Naive thymus-derived CD4-positive, alpha-beta T cell (primary cell): ENCODE results near the gene COL4A5. TPM values are rescaled to one million over a fixed set of nuclear protein-coding genes. Genes with fewer than 3 reads are reported as not detected.
"Not testable (repeated sequence)": the region's sequence is repeated elsewhere in the genome, so short reads cannot be mapped to it uniquely, and the experiment has no call there.

ENCODE experiments used
- ATAC-seq: fragments of 150-1000 bp; cut with Tn5 transposase; 2 replicates; pipeline ENCODE4 v1.10.0; 2021; ENCODE audit warnings: mild to moderate bottlenecking, moderate library complexity
- CTCF ChIA-PET: fragments of 350-600 bp; sonication (Branson Sonifier 250); formaldehyde crosslinking; loops from one replicate; lab custom pipeline; 2021; ENCODE audit warnings: antibody characterized with exemption; lab: Charles Lee
- POLR2A ChIA-PET: fragments of 350-600 bp; sonication (Branson Sonifier 250); formaldehyde crosslinking; loops from one replicate; lab custom pipeline; 2021; ENCODE audit warnings: antibody characterized with exemption, inconsistent platforms; lab: Charles Lee
- DNase-seq, 9 donors: peaks; one replicate each; pipeline versions ENCODE4 v3.0.0 to v3.0.0-alpha.2; 2020 to 2022; ENCODE audit warnings: mixed read lengths in 1 of 9
- H3K27ac ChIP-seq: one replicate; pipeline ENCODE4 v1.7.0; 2013; ENCODE audit warnings: mild to moderate bottlenecking, low read depth, low read length, moderate library complexity
- H3K27me3 ChIP-seq, 2 donors: one replicate each; pipeline ENCODE4 v1.7.0; 2013; ENCODE audit warnings: low read length in 2 of 2, mild to moderate bottlenecking in 2 of 2, moderate library complexity in 2 of 2; ENCODE audit not compliant: control insufficient read depth in 2 of 2, insufficient read depth in 2 of 2
- H3K36me3 ChIP-seq, 3 experiments: 1 replicate in 2 of 3; 2 replicates in 1 of 3; pipeline ENCODE4 v1.7.0; 2013; ENCODE audit warnings: low read length in 3 of 3, mild to moderate bottlenecking in 3 of 3, moderate library complexity in 1 of 3; ENCODE audit not compliant: insufficient read depth in 3 of 3, control insufficient read depth in 2 of 3
- H3K4me1 ChIP-seq, 2 donors: one replicate each; pipeline ENCODE4 v1.7.0; 2013; ENCODE audit warnings: low read length in 2 of 2, mild to moderate bottlenecking in 2 of 2, moderate library complexity in 1 of 2; ENCODE audit not compliant: control insufficient read depth in 2 of 2, insufficient read depth in 2 of 2
- H3K4me3 ChIP-seq: 2 replicates; pipeline ENCODE4 v1.7.0; 2013; ENCODE audit warnings: mild to moderate bottlenecking, low read length
- H3K9me3 ChIP-seq, 3 experiments: 1 replicate in 2 of 3; 2 replicates in 1 of 3; pipeline ENCODE4 v1.7.0; 2013; ENCODE audit warnings: low read length in 3 of 3; ENCODE audit not compliant: control insufficient read depth in 2 of 3
- H3K27ac Mint-ChIP-seq, 9 donors: one replicate each; pipeline ENCODE4 v1.8.0; 2020 to 2022; ENCODE audit warnings: mixed read lengths in 9 of 9, mild to moderate bottlenecking in 8 of 9, moderate library complexity in 5 of 9, inconsistent platforms in 2 of 9
- H3K27me3 Mint-ChIP-seq, 5 donors: one replicate each; pipeline ENCODE4 v1.8.0; 2021 to 2022; ENCODE audit warnings: mixed read lengths in 5 of 5, mild to moderate bottlenecking in 1 of 5
- H3K36me3 Mint-ChIP-seq, 5 donors: one replicate each; pipeline ENCODE4 v1.8.0; 2020 to 2022; ENCODE audit warnings: mixed read lengths in 5 of 5, mild to moderate bottlenecking in 3 of 5, inconsistent platforms in 1 of 5
- H3K4me1 Mint-ChIP-seq, 7 donors: one replicate each; pipeline ENCODE4 v1.8.0; 2020 to 2022; ENCODE audit warnings: mixed read lengths in 7 of 7, mild to moderate bottlenecking in 3 of 7, inconsistent platforms in 1 of 7
- H3K4me3 Mint-ChIP-seq, 10 donors: one replicate each; pipeline ENCODE4 v1.8.0; 2020 to 2022; ENCODE audit warnings: mild to moderate bottlenecking in 10 of 10, mixed read lengths in 10 of 10, moderate library complexity in 6 of 10, inconsistent platforms in 2 of 10
- H3K9me3 Mint-ChIP-seq, 11 donors: one replicate each; pipeline ENCODE4 v1.8.0; 2020 to 2022; ENCODE audit warnings: mixed read lengths in 11 of 11, mild to moderate bottlenecking in 4 of 11, inconsistent platforms in 1 of 11, moderate library complexity in 1 of 11
- intact Hi-C, 2 donors: fragments of 100-400 bp; cut with micrococcal nuclease; formaldehyde crosslinking; loops; one replicate each; pipeline ENCODE4 v1.15.1; 2023
- polyA plus RNA-seq, 2 donors: library from polyadenylated mRNA; unstranded; fragments of 300-500 nt; fragmentation: Illumina TruSeq; gene quantifications; one replicate each; pipeline ENCODE4 v1.2.3, GENCODE V29; 2021
- total RNA-seq, 6 experiments: library from RNA in 5 of 6; stranded (reverse) in 5 of 6; gene quantifications; 1 replicate in 5 of 6; 2 replicates in 1 of 6; pipeline ENCODE4 v1.2.3 and lab custom pipeline; 2021 to 2026

COL4A5 gene
- total and polyA plus RNA-seq, 7 experiments from 2014 or later = not detected

DNA sequence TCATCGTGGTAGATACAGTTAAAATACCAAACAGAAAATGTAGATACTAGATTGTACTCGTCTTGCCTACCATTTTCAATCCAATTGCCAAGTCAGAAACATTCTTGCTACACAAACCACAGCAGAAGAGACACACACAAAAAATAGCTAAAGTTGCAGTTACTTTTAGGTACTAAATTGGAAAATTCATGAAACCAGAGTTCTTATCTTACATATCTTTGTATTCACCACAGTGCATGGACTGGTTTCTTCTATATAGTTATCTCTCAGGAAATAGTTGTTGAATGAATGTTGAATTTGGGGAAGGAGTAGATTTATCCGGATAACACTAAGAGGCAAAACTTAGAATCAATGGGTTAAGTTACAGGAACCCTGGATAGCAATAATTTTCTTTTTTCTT, 14.2 kb downstream of the COL4A5 start:
- no peak overlapping the region for H3K4me3 ChIP-seq
- no peaks in the 10 kb centered on the region for H3K36me3 Mint-ChIP-seq
- intact Hi-C loops = no loop called here
- H3K27ac ChIP-seq = no peak overlapping the region
- H3K36me3 ChIP-seq = no peaks in the 10 kb centered on the region
- no peak overlapping the region for H3K27ac Mint-ChIP-seq
- no peaks in the 10 kb centered on the region for H3K9me3 ChIP-seq
- ChIA-PET POLR2A (no interaction called here), CTCF (no interaction called here)
- H3K4me1 Mint-ChIP-seq = no peaks in the 10 kb centered on the region
- H3K9me3 Mint-ChIP-seq = no peaks in the 10 kb centered on the region
- ATAC-seq (no peak), DNase-seq (no peak)
- no peaks in the 10 kb centered on the region for H3K4me1 ChIP-seq
- no peak overlapping the region for H3K4me3 Mint-ChIP-seq
- H3K27me3 ChIP-seq = no peaks in the 10 kb centered on the region
- H3K27me3 Mint-ChIP-seq = no peaks in the 10 kb centered on the region

DNA sequence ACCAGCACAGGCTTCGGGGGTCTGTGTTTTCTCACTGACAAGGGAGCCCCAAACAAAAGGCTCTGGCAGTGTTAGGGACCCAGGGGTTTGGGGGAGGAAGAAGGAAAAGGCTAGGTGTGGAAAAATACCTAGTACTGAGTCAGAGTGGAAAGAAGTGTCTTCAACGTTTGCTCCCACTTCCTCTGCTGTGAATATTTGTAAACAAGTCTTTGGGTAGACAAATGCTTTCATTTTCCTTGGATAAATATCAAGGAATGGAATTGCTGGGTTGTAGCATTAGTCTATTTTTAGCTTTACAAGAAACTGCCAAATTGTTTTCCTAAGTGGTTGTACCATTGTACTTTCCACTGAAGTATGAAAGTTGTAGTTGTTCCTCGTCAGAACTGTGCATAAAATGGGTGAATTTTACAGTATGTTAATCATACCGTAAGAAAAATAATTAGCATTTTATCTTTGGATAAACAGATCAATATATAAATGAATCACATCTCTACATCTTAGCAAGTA, 17.4 kb downstream of the COL4A5 start:
- Mint-ChIP-seq H3K9me3 (no peaks in the 10 kb centered on the region), H3K27ac (no peak overlapping the region), H3K27me3 (no peaks in the 10 kb centered on the region), H3K36me3 (no peaks in the 10 kb centered on the region), H3K4me3 (no peak overlapping the region), H3K4me1 (no peaks in the 10 kb centered on the region)
- Histone ChIP-seq H3K9me3 (no peaks in the 10 kb centered on the region), H3K27me3 (no peaks in the 10 kb centered on the region), H3K36me3 (no peaks in the 10 kb centered on the region), H3K4me3 (no peak overlapping the region), H3K4me1 (no peaks in the 10 kb centered on the region), H3K27ac (no peak overlapping the region)
- intact Hi-C loops = no loop called here
- POLR2A ChIA-PET = no interaction called here
- no peak for ATAC-seq
- CTCF ChIA-PET = no interaction called here
- DNase-seq = no peak

DNA sequence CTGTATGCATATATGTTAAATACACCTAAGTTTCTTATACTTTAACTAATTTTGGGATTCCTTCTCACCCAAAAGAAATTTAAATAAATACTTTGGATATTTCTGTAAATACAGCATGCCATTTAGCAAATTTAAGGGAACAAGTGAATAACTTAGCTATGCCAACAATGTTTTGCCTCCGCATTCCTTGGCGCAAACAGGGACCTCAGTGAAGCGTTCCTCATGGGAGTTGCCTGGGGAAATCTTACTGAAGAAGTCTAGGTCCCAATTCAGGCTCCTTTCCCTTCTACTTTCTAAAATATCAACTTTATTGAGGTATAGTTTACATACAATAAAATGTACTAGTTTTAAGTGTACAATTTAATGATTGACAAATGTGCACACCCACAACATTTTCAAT, 25.0 kb downstream of the COL4A5 start:
- Histone ChIP-seq H3K9me3 (no peaks in the 10 kb centered on the region), H3K27ac (no peak overlapping the region), H3K36me3 (no peaks in the 10 kb centered on the region), H3K27me3 (no peaks in the 10 kb centered on the region), H3K4me3 (no peak overlapping the region), H3K4me1 (no peaks in the 10 kb centered on the region)
- Mint-ChIP-seq H3K27me3 (no peaks in the 10 kb centered on the region), H3K9me3 (no peaks in the 10 kb centered on the region), H3K4me3 (no peak overlapping the region), H3K4me1 (no peaks in the 10 kb centered on the region), H3K27ac (no peak overlapping the region), H3K36me3 (no peaks in the 10 kb centered on the region)
- POLR2A ChIA-PET = no interaction called here
- ATAC-seq (no peak), DNase-seq (no peak)
- intact Hi-C loops = no loop called here
- CTCF ChIA-PET = no interaction called here

DNA sequence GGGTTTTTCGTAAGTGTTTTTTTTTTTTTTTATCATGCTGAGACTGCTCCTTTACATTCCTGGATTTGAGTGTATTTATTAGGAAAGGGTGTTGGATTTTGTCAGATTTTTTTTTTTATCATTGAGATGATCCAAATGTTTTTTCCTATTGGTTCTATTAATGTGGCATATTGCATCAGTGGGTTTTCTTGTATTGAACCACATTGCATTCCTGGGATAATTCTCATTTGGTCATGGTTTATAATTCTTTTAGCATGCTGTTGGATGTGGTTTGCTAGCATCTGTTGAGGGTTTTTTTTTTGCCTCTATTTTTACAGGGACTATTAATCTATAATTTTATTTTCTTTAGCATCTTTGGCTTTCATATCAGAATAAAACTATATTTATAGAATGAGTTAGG, 28.8 kb downstream of the COL4A5 start:
- H3K4me1 Mint-ChIP-seq = no peaks in the 10 kb centered on the region
- H3K27ac Mint-ChIP-seq = no peak overlapping the region
- no peaks in the 10 kb centered on the region for H3K36me3 Mint-ChIP-seq
- Histone ChIP-seq H3K4me1 (no peaks in the 10 kb centered on the region), H3K27me3 (no peaks in the 10 kb centered on the region), H3K27ac (no peak overlapping the region), H3K36me3 (no peaks in the 10 kb centered on the region), H3K4me3 (no peak overlapping the region), H3K9me3 (no peaks in the 10 kb centered on the region)
- H3K9me3 Mint-ChIP-seq = peaks cover 0 to 4% (median 0%) of the 10 kb centered on the region in 11 donors
- ChIA-PET POLR2A (no interaction called here), CTCF (no interaction called here)
- ATAC-seq (no peak), DNase-seq (no peak)
- no peaks in the 10 kb centered on the region for H3K27me3 Mint-ChIP-seq
- intact Hi-C loops = no loop called here
- no peak overlapping the region for H3K4me3 Mint-ChIP-seq

DNA sequence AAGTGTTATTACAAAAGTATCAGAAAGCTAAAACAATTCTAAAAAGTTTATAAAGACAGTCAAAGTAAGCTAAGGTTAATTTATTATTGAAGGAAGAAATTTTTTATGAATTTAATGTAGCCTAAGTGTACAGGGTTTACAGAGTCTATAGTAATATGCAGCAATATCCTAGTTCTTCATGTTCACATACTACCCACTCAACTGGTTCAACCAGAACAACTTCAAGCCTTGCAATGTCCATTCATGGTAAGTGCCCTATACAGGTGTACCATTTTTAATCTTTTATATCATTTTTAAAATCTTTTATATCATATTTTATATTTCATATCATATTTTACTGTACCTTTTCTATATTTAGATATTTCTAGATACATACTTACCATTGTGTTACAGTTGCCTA, 34.3 kb downstream of the COL4A5 start:
- H3K27me3 Mint-ChIP-seq = no peaks in the 10 kb centered on the region
- intact Hi-C loops = no loop called here
- POLR2A ChIA-PET = no interaction called here

DNA sequence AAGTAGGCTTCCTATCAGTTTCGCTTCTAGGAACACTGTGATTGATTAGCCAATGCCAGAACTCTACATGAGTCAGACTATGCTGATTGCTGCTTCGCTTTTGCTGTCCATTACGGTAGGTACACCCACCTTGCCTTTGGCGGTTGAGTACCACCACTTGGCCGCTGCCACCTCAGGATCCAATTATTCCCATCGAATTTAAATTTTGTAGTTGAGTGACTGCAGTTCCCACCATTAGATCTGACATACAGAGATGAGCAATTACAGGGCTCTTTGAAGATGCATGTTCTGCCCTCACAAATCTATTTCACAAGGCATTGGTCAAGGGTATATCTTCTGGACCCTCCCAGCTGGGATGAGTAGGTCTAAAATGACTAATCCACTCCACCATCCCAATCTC, 41.9 kb downstream of the COL4A5 start:
- H3K4me3 Mint-ChIP-seq, ATAC-seq, H3K36me3 ChIP-seq, H3K27me3 Mint-ChIP-seq, H3K9me3 Mint-ChIP-seq, H3K9me3 ChIP-seq, POLR2A ChIA-PET, H3K27ac ChIP-seq, H3K4me3 ChIP-seq, H3K27ac Mint-ChIP-seq, H3K27me3 ChIP-seq, CTCF ChIA-PET, H3K4me1 ChIP-seq, H3K36me3 Mint-ChIP-seq, DNase-seq, intact Hi-C loops, H3K4me1 Mint-ChIP-seq: not testable (repeated sequence)

More for the DNA sequence above, 34.3 kb downstream of the COL4A5 start:
- H3K9me3 Mint-ChIP-seq = peaks cover 0 to 10% (median 0%) of the 10 kb centered on the region in 11 donors
- no peaks in the 10 kb centered on the region for H3K27me3 ChIP-seq
- H3K27ac Mint-ChIP-seq = no peak overlapping the region
- H3K9me3 ChIP-seq = no peaks in the 10 kb centered on the region
- DNase-seq (no peak), ATAC-seq (no peak)
- H3K27ac ChIP-seq = no peak overlapping the region
- no peaks in the 10 kb centered on the region for H3K36me3 Mint-ChIP-seq
- H3K4me1 ChIP-seq = no peaks in the 10 kb centered on the region
- H3K4me1 Mint-ChIP-seq = no peaks in the 10 kb centered on the region
- H3K4me3 ChIP-seq = no peak overlapping the region
- CTCF ChIA-PET = no interaction called here
- no peak overlapping the region for H3K4me3 Mint-ChIP-seq
- H3K36me3 ChIP-seq = no peaks in the 10 kb centered on the region

DNA sequence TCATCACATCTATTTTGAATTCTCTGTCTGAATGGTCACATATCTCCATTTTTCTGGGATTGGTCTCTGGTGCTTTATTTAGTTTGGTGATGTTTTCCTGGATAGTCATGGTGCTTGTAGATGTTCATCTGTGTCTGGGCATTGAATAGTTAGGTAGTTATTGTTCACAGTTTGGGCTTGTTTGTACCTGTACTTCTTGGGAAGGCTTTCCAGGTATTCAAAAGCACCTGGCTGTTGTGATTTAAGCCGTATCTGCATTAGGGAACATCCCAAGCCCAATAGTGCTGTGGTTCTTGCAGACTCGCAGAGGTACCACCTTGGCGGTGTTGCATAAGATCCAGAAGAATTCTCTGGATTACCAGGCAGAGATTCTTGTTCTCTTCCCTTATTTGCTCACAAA, 44.6 kb downstream of the COL4A5 start:
- Mint-ChIP-seq H3K36me3 (no peaks in the 10 kb centered on the region), H3K27me3 (no peaks in the 10 kb centered on the region), H3K4me1 (no peaks in the 10 kb centered on the region), H3K9me3 (no peaks in the 10 kb centered on the region), H3K27ac (no peak overlapping the region), H3K4me3 (no peak overlapping the region)
- CTCF ChIA-PET = no interaction called here
- intact Hi-C loops = no loop called here
- H3K27ac ChIP-seq = no peak overlapping the region
- H3K4me3 ChIP-seq = no peak overlapping the region
- H3K4me1 ChIP-seq = no peaks in the 10 kb centered on the region
- no peaks in the 10 kb centered on the region for H3K9me3 ChIP-seq
- no peaks in the 10 kb centered on the region for H3K27me3 ChIP-seq
- no peak for ATAC-seq
- no peaks in the 10 kb centered on the region for H3K36me3 ChIP-seq
- POLR2A ChIA-PET = no interaction called here
- DNase-seq = no peak
